ENCODE results near the gene ARIH2. TPM values are rescaled to one million over a fixed set of nuclear protein-coding genes. Genes with fewer than 3 reads are reported as not detected.

ARIH2 gene
- total and polyA plus RNA-seq, 9 of the 15 experiments (the other 6 are each of a cell fraction or from before 2014, with no cell fraction given) = 27.0 to 120 (median 108) TPM

GRCh38 chr3:49007068-49007770 lies 88.6 kb downstream of the ARIH2 start, which contains the start of gene WDR6 (continued):
- TF ChIP-seq, protein P1, sequence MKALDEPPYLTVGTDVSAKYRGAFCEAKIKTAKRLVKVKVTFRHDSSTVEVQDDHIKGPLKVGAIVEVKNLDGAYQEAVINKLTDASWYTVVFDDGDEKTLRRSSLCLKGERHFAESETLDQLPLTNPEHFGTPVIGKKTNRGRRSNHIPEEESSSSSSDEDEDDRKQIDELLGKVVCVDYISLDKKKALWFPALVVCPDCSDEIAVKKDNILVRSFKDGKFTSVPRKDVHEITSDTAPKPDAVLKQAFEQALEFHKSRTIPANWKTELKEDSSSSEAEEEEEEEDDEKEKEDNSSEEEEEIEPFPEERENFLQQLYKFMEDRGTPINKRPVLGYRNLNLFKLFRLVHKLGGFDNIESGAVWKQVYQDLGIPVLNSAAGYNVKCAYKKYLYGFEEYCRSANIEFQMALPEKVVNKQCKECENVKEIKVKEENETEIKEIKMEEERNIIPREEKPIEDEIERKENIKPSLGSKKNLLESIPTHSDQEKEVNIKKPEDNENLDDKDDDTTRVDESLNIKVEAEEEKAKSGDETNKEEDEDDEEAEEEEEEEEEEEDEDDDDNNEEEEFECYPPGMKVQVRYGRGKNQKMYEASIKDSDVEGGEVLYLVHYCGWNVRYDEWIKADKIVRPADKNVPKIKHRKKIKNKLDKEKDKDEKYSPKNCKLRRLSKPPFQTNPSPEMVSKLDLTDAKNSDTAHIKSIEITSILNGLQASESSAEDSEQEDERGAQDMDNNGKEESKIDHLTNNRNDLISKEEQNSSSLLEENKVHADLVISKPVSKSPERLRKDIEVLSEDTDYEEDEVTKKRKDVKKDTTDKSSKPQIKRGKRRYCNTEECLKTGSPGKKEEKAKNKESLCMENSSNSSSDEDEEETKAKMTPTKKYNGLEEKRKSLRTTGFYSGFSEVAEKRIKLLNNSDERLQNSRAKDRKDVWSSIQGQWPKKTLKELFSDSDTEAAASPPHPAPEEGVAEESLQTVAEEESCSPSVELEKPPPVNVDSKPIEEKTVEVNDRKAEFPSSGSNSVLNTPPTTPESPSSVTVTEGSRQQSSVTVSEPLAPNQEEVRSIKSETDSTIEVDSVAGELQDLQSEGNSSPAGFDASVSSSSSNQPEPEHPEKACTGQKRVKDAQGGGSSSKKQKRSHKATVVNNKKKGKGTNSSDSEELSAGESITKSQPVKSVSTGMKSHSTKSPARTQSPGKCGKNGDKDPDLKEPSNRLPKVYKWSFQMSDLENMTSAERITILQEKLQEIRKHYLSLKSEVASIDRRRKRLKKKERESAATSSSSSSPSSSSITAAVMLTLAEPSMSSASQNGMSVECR (CRISPR knock-in tag; IDR thresholded peaks at IDR 0.05) = peak; percentile 37; the same call in 1 of the 2 replicates
- TF ChIP-seq NEUROD1 (IDR thresholded peaks at IDR 0.05; ENCODE audit: borderline replicate concordance, low read depth, low read length, partially characterized antibody) (peak; percentile 83), E4F1 (CRISPR knock-in tag; IDR thresholded peaks at IDR 0.05; ENCODE audit: borderline replicate concordance) (no peak), DMBX1 (CRISPR knock-in tag; IDR thresholded peaks at IDR 0.05; ENCODE audit: borderline replicate concordance) (no peak), EWSR1 (IDR thresholded peaks at IDR 0.05; ENCODE audit: borderline replicate concordance, low read depth, partially characterized antibody) (no peak), EGR1 (conservative IDR thresholded peaks at IDR 0.05) (peak; percentile 88), ERF (CRISPR knock-in tag; IDR thresholded peaks at IDR 0.05) (0 out of 2 replicates have a peak, but pooled peaks have one; percentile 63), ZKSCAN8 (CRISPR knock-in tag; IDR thresholded peaks at IDR 0.05) (no peak), NR2C1 (IDR thresholded peaks at IDR 0.05) (0 out of 2 replicates have a peak, but pooled peaks have one; percentile 10), NR2C1 (tag; IDR thresholded peaks at IDR 0.05) (no peak), ZNF583 (CRISPR knock-in tag; IDR thresholded peaks at IDR 0.05) (no peak), ZNF134 (CRISPR knock-in tag; conservative IDR thresholded peaks at IDR 0.05) (no peak)
- TF ChIP-seq, protein P2, sequence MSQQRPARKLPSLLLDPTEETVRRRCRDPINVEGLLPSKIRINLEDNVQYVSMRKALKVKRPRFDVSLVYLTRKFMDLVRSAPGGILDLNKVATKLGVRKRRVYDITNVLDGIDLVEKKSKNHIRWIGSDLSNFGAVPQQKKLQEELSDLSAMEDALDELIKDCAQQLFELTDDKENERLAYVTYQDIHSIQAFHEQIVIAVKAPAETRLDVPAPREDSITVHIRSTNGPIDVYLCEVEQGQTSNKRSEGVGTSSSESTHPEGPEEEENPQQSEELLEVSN (IDR thresholded peaks at IDR 0.05; ENCODE audit: borderline replicate concordance in 1 of 2, extremely low read depth in 1 of 2, insufficient read depth in 1 of 2, insufficient read length in 1 of 2, low read depth in 1 of 2, low read length in 1 of 2, poor library complexity in 1 of 2, severe bottlenecking in 1 of 2) = peak; percentile 39 to 82
- TF ChIP-seq, protein P3, sequence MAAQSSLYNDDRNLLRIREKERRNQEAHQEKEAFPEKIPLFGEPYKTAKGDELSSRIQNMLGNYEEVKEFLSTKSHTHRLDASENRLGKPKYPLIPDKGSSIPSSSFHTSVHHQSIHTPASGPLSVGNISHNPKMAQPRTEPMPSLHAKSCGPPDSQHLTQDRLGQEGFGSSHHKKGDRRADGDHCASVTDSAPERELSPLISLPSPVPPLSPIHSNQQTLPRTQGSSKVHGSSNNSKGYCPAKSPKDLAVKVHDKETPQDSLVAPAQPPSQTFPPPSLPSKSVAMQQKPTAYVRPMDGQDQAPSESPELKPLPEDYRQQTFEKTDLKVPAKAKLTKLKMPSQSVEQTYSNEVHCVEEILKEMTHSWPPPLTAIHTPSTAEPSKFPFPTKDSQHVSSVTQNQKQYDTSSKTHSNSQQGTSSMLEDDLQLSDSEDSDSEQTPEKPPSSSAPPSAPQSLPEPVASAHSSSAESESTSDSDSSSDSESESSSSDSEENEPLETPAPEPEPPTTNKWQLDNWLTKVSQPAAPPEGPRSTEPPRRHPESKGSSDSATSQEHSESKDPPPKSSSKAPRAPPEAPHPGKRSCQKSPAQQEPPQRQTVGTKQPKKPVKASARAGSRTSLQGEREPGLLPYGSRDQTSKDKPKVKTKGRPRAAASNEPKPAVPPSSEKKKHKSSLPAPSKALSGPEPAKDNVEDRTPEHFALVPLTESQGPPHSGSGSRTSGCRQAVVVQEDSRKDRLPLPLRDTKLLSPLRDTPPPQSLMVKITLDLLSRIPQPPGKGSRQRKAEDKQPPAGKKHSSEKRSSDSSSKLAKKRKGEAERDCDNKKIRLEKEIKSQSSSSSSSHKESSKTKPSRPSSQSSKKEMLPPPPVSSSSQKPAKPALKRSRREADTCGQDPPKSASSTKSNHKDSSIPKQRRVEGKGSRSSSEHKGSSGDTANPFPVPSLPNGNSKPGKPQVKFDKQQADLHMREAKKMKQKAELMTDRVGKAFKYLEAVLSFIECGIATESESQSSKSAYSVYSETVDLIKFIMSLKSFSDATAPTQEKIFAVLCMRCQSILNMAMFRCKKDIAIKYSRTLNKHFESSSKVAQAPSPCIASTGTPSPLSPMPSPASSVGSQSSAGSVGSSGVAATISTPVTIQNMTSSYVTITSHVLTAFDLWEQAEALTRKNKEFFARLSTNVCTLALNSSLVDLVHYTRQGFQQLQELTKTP (IDR thresholded peaks at IDR 0.05; ENCODE audit: low read depth in 1 of 2, partially characterized antibody in 2 of 2) = peak in 1 of 2 experiments; percentile 81
